Small intestine (tissue), 7 donors: ENCODE data around the gene FLAD1. TPM values are rescaled to one million over a fixed set of nuclear protein-coding genes. Genes with fewer than 3 reads are reported as not detected.
"Not testable (repeated sequence)": the region's sequence is repeated elsewhere in the genome, so short reads cannot be mapped to it uniquely, and the experiment has no call there.

Source experiments
- DNase-seq, 2 donors: peaks; one replicate each; pipeline versions ENCODE4 v3.0.0 to v3.0.0-alpha.2; 2013
- FAIRE-seq: peaks from 2 replicates; lab custom pipeline; 2012; peaks lifted over from hg19 to GRCh38; lab: Jason Lieb, UNC
- H3K27ac ChIP-seq, 3 donors: one replicate each; pipeline ENCODE4 v1.5.1; 2013; ENCODE audit warnings: low read length in 2 of 3, mild to moderate bottlenecking in 2 of 3, control low read depth in 1 of 3, inconsistent platforms in 1 of 3, low read depth in 1 of 3, moderate library complexity in 1 of 3
- H3K27me3 ChIP-seq, 3 donors: one replicate each; pipeline ENCODE4 v1.6.1; 2013; ENCODE audit warnings: low read length in 3 of 3, inconsistent platforms in 1 of 3; ENCODE audit not compliant: control insufficient read depth in 3 of 3, insufficient read depth in 3 of 3
- H3K36me3 ChIP-seq, 3 donors: one replicate each; pipeline ENCODE4 v1.6.1; 2013; ENCODE audit warnings: low read length in 3 of 3, inconsistent platforms in 1 of 3, low read depth in 1 of 3, mild to moderate bottlenecking in 1 of 3, moderate library complexity in 1 of 3; ENCODE audit not compliant: control insufficient read depth in 3 of 3, insufficient read depth in 2 of 3
- H3K4me1 ChIP-seq, 3 donors: one replicate each; pipeline ENCODE4 v1.6.1; 2013; ENCODE audit warnings: low read length in 2 of 3, inconsistent platforms in 1 of 3, low read depth in 1 of 3, mild to moderate bottlenecking in 1 of 3, moderate library complexity in 1 of 3; ENCODE audit not compliant: control insufficient read depth in 3 of 3, insufficient read depth in 2 of 3
- H3K4me3 ChIP-seq, 3 donors: one replicate each; pipeline ENCODE4 v1.5.1; 2013; ENCODE audit warnings: low read length in 3 of 3, control low read depth in 1 of 3, inconsistent platforms in 1 of 3, low read depth in 1 of 3, mild to moderate bottlenecking in 1 of 3, moderate library complexity in 1 of 3
- H3K9me3 ChIP-seq, 2 donors: one replicate each; pipeline ENCODE4 v1.6.1; 2013; ENCODE audit warnings: low read depth in 1 of 2, low read length in 1 of 2; ENCODE audit not compliant: control insufficient read depth in 2 of 2, insufficient read depth in 1 of 2
- WGBS, 3 donors: extraction: QIAGEN DNeasy Blood & Tissue Kit; methylation state at CpG; one replicate each; pipeline ENCODE4 v1.1.7; 2013; 5-methylcytosine and 5-hydroxymethylcytosine counted together
- polyA plus RNA-seq, 4 donors: library from polyadenylated mRNA; stranded (reverse) in 3 of 4; unstranded in 1 of 4; fragments of 200-250 nt in 3 of 4; fragments of 120-200 nt in 1 of 4; gene quantifications; one replicate each; pipeline versions ENCODE4 v1.2.1 to v1.2.3, GENCODE V29; 2013
- donor health status: healthy with polysubstance abuse.
- donor health status: control.
- donor health status: control.
- donor health status: Bipolar disorder and iron deficiency.
- donor health status: healthy.

Gene FLAD1
- polyA plus RNA-seq, 4 donors, result 25.1 to 51.4 (median 34.4) TPM

DNA sequence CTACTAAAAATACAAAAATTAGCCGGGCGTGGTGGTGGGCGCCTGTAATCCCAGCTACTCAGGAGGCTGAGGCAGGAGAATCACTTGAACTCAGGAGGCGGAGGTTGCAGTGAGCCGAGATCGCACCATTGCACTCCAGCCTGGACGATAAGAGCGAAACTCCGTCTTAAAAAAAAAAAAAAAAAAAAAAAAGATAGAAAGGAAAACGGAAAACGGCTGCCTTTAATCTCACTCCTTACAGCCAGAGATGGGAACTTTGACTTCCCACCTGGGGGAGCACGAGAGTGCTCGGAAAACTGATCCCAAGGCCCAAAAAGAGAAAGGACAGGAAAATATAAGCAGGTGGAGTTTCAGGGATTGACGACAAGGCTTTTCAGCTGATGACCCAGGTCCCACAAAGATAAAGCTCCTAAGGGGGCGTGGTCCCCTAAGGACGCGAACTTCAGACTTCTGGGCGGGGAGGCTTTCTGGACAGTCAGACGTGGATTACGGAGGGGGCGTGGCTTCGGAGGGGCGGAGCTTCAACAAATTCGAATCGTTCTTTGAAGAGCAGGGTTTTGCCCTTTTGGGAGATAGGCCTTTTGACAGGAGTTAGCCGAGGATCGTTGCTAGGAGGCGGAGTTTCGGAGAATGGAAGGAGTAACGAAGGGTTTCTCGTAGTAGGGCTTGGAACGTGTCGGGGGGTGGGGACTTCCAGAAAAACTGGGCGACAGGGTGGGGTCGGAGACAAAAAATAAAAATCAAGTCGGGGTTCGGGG is 9.6 kb upstream of the FLAD1 start:
- DNase-seq, result peak; percentile 100
- H3K4me3 ChIP-seq, result peak overlapping the region; percentile 63 to 84 (median 64)

GRCh38 chr1:154974102-154974807 is 8.9 kb upstream of the FLAD1 start, which contains the start of gene CKS1B:
TSS of gene CKS1B (plus strand) at chr1:154974681. CDS start at chr1:154974746, 65 bp downstream.
- Histone ChIP-seq H3K27me3 (no peaks in the 10 kb centered on the region), H3K4me3 (peak within 1 kb of the TSS; percentile 64 to 86 (median 84)), H3K27ac (peak within 1 kb of the TSS; percentile 96 to 98 (median 97)), H3K9me3 (no peaks in the 10 kb centered on the region), H3K4me1 (peaks cover 7 to 50% (median 18%) of the 10 kb centered on the region in 3 donors), H3K36me3 (peaks cover 0 to 22% (median 2%) of the 10 kb centered on the region in 3 donors)
- DNase-seq (peak; percentile 100), FAIRE-seq (no peak)
- 0 to 1% (median 0%) methylated on average over 43 to 47 of the region's 47 CpGs for WGBS, 3 donors

More for the DNA sequence above, 9.6 kb upstream of the FLAD1 start:
- FAIRE-seq, result no peak
- 1 to 4% (median 2%) methylated on average over 30 to 37 of the region's 37 CpGs for WGBS, 3 donors
- H3K9me3 ChIP-seq, result no peaks in the 10 kb centered on the region
- H3K36me3 ChIP-seq, result peaks cover 0 to 29% (median 8%) of the 10 kb centered on the region in 3 donors
- no peaks in the 10 kb centered on the region for H3K27me3 ChIP-seq
- H3K27ac ChIP-seq, result peak overlapping the region; percentile 95 to 98 (median 97)
- peaks cover 7 to 50% (median 18%) of the 10 kb centered on the region in 3 donors for H3K4me1 ChIP-seq

DNA sequence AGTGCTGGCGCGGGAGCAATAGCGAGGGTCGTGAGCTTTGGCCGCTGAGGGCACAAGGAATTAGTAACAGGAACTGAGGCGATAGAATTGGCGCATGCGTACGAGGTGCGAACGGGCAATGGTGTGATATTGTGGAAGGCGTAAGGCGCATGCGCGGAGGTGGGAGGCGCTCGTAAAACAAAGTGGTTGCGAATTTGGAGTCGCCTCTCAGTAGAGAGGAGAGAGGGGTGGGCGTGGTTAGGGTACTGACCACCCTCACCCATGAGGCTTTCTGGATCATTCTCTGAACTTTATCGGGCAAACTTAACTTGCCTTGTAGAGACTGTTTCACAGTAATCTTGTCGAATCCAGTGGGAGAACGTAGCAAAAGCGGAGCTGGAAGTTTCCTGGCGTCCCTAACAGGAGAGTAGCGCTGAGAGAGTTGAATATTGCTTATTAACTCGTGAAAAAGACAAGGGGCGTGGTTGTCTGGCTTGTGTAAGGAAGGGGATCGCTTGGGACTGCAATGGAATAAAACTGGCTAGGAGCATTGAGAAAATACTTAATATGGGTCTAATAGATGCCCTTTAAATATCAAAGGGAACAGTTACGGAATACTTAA is 8.2 kb upstream of the FLAD1 start:
- peak; percentile 98 for DNase-seq
- WGBS, 3 donors, result 0% methylated on average over 30 of the region's 30 CpGs
- no peaks in the 10 kb centered on the region for H3K9me3 ChIP-seq
- no peak for FAIRE-seq
- H3K4me3 ChIP-seq, result peak overlapping the region; percentile 18 to 86 (median 84)
- H3K4me1 ChIP-seq, result peaks cover 7 to 47% (median 18%) of the 10 kb centered on the region in 3 donors
- H3K27ac ChIP-seq, result peak overlapping the region; percentile 96 to 98 (median 97)
- H3K36me3 ChIP-seq, result peaks cover 0 to 15% (median 2%) of the 10 kb centered on the region in 3 donors
- no peaks in the 10 kb centered on the region for H3K27me3 ChIP-seq

DNA sequence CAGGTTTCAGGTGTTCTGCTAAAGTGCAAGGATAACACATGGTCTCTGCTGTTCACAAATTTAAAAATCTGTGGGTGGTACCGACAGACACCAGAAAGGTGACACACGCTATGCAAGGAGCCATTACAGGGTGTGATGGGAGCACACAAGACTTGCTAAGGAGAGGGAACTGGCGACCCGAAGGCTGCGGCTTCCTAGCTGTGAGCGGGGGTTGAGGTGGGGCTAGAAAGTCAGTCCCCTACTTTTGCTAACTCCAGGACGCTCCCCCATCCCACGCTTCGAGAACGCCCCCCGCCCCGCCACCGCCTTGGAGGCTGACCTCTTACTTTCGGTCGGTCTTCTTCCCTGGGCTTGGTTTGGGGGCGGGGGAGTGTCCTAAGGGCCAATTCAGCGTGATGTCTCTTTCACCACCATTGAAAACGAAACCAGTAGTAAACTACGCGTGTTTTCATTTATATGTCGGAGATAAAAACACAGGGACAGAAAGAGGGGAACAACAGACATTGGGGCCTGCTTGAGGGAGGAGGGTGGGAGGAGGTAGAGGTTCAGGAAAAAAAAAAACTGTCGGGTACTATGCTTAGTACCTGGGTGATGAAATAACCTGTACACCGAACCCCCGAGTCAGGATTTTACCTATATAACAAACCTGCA is 7.6 kb upstream of the FLAD1 start:
- WGBS, 3 donors, result 0% methylated on average over 24 of the region's 24 CpGs
- FAIRE-seq (no peak), DNase-seq (peak; percentile 74 to 83)
- Histone ChIP-seq H3K9me3 (no peaks in the 10 kb centered on the region), H3K27ac (peak overlapping the region; percentile 96 to 98 (median 97)), H3K4me1 (peaks cover 7 to 41% (median 13%) of the 10 kb centered on the region in 3 donors), H3K36me3 (peaks cover 0 to 13% (median 2%) of the 10 kb centered on the region in 3 donors), H3K27me3 (no peaks in the 10 kb centered on the region), H3K4me3 (peak overlapping the region; percentile 18 to 86 (median 84))

- DNase-seq, H3K9me3 ChIP-seq, H3K27me3 ChIP-seq, H3K4me3 ChIP-seq, FAIRE-seq, H3K27ac ChIP-seq: not testable (repeated sequence)
- peaks cover 0 to 10% (median 2%) of the 10 kb centered on the region in 3 donors for H3K36me3 ChIP-seq
- WGBS, 3 donors, result 63 to 75% (median 66%) methylated on average over 3 of the region's 3 CpGs
- peaks cover 0 to 23% (median 6%) of the 10 kb centered on the region in 3 donors for H3K4me1 ChIP-seq
Measured at GRCh38 chr1:154977762-154978161, 5.4 kb upstream of the FLAD1 start.

GRCh38 chr1:154978360-154978759 is 4.8 kb upstream of the FLAD1 start:
- DNase-seq (no peak), FAIRE-seq (no peak)
- 93 to 94% (median 94%) methylated on average over 3 of the region's 3 CpGs for WGBS, 3 donors
- Histone ChIP-seq H3K36me3 (peaks cover 0 to 10% (median 2%) of the 10 kb centered on the region in 3 donors), H3K4me3 (no peak overlapping the region), H3K9me3 (no peaks in the 10 kb centered on the region), H3K27ac (no peak overlapping the region), H3K27me3 (no peaks in the 10 kb centered on the region), H3K4me1 (peaks cover 0 to 19% (median 3%) of the 10 kb centered on the region in 3 donors)

GRCh38 chr1:154982341-154982740 is 803 bp upstream of the FLAD1 start:
- 63 to 72% (median 66%) methylated on average over 6 of the region's 6 CpGs for WGBS, 3 donors
- H3K27me3 ChIP-seq, result no peaks in the 10 kb centered on the region
- H3K27ac ChIP-seq, result no peak overlapping the region
- H3K4me1 ChIP-seq, result peaks cover 0 to 12% (median 5%) of the 10 kb centered on the region in 3 donors
- no peak for DNase-seq
- no peak for FAIRE-seq
- H3K9me3 ChIP-seq, result no peaks in the 10 kb centered on the region
- H3K4me3 ChIP-seq, result peak overlapping the region in 1 of 3 donors; percentile 85
- peaks cover 0 to 22% (median 2%) of the 10 kb centered on the region in 3 donors for H3K36me3 ChIP-seq
